Measurements from ENCODE around the gene PLAGL1. TPM values are rescaled to one million over a fixed set of nuclear protein-coding genes. Genes with fewer than 3 reads are reported as not detected.
"Not testable (repeated sequence)": the region's sequence is repeated elsewhere in the genome, so short reads cannot be mapped to it uniquely, and the experiment has no call there.

The PLAGL1 gene
- 46.8 TPM for polyA plus RNA-seq (2013, experiment 1 of 2)
- polyA plus RNA-seq (2013, experiment 2 of 2), result 50.0 TPM

DNA sequence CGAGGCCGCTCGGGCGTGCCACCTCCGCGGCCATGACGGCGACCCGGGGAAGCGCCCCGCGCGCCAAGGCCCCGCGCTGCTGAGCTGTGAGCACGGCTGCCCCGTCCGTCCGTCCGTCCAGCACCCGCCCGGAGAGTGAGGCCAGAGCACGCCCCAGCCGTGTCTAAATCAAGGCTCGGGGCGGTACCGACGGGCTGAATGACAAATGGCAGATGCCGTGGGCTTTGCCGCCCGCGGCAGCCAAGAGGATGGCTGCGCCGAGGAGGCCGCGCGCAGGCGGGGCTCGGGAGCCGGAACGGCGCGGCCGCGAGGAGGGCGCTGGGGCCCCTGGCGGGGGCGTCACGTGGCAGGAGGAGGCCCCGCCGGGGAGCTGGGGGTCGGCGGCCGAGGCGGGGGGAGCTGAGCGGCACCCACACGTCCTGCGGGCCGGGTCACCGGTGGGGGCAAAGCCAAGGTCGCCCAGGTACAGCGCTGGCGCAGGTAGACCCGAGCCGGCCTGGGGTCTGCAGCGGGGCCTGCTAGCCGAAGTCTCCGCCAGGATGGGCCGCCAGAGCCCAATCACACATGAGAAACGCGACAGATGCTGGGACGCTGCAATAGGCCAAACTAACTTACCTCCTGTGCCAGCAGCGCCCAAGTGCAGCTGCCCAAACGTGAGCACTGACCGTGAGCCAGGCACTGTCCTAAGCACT, at the start of gene PLAGL1:
PLAGL1 (minus strand) TSS at position 140 of the 692 bp plus-strand sequence. CDS start 60,123 bp downstream, outside the sequence.
- no peaks in the 10 kb centered on the region for H3K36me3 ChIP-seq (ENCODE audit: control insufficient read depth, insufficient read depth, low read length)
- H3K4me1 ChIP-seq (ENCODE audit: control insufficient read depth, insufficient read depth, low read length, poor library complexity, severe bottlenecking), result no peaks in the 10 kb centered on the region
- WGBS, 2 experiments (ENCODE audit: insufficient coverage in 2 of 2), result 54 to 59% methylated on average over 69 to 74 of the region's 75 CpGs
- peak within 1 kb of the TSS; percentile 51 for H3K4me3 ChIP-seq (ENCODE audit: extremely low read depth, insufficient read depth, low read length, poor library complexity, severe bottlenecking)
- H3K9me3 ChIP-seq (ENCODE audit: control insufficient read depth, low read length), result no peaks in the 10 kb centered on the region
- H3K27ac ChIP-seq (ENCODE audit: low read depth, low read length, severe bottlenecking), result no peak within 1 kb of the TSS

DNA sequence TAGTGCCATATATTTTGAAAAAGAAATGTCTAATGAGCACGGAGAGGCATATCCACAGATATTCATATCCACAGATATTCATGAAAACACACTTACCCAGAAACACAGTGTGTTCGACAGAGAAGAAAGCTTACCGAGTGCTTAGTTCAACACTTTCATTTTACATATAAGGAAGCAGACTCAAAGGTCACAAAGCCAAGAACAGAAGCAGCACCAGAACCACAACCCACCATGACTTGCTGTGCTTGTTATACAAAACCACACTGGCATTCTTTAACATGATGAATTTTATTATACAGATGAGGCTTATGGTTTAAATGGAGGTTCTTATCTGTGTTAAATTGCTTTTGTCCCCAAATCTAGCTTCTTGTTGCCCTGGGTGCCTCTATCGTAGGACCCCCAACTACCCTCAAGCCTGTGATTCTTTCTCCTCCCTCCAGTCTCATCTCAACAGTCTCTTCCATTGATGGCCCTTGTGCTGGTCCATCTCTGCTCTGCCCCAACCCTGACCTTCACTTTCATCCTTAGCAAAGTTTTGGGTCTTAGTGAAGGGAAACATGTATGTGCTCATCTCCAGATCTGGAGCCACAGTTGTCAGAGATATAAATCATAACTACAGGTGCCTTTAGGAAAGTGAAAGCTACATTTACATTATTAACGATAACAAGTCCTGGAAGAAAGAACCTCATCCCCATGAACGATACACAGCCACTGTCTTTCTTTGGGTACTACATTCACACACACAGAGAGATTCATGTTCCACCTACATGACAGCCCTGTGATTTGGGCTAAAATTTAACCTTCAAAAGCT, 47.3 kb upstream of the PLAGL1 start:
- WGBS, 2 experiments (ENCODE audit: insufficient coverage in 2 of 2), result 90 to 100% methylated on average over 4 to 6 of the region's 6 CpGs
- H3K4me1 ChIP-seq (ENCODE audit: control insufficient read depth, insufficient read depth, low read length, poor library complexity, severe bottlenecking), result no peaks in the 10 kb centered on the region
- H3K4me3 ChIP-seq (ENCODE audit: extremely low read depth, insufficient read depth, low read length, poor library complexity, severe bottlenecking), result no peak overlapping the region
- no peak overlapping the region for H3K27ac ChIP-seq (ENCODE audit: low read depth, low read length, severe bottlenecking)
- H3K36me3 ChIP-seq (ENCODE audit: control insufficient read depth, insufficient read depth, low read length), result no peaks in the 10 kb centered on the region
- peaks cover 4% of the 10 kb centered on the region for H3K9me3 ChIP-seq (ENCODE audit: control insufficient read depth, low read length)

DNA sequence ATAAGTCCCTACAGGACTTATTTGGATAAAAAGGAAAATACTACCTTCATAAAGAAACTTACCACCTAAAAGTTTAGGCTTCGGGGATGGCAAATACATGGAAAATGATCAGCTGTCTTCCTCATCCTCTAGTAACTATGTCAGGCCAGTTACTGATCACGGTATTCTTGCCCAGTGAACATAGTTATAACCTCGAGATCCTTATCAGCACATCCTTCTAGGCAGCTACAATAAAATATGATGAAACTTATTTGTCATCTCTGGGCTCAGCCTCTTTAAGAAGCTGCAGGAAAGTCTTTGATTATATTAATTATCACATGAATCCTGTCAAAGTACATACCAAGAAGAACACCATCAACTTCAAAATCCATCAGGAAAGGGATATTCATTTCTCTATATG, 45.5 kb upstream of the PLAGL1 start:
- H3K27ac ChIP-seq (ENCODE audit: low read depth, low read length, severe bottlenecking), result no peak overlapping the region

GRCh38 chr6:144052488-144052887, 44.4 kb upstream of the PLAGL1 start:
- no peak overlapping the region for H3K4me3 ChIP-seq (ENCODE audit: extremely low read depth, insufficient read depth, low read length, poor library complexity, severe bottlenecking)
- H3K9me3 ChIP-seq (ENCODE audit: control insufficient read depth, low read length), result no peaks in the 10 kb centered on the region
- H3K36me3 ChIP-seq (ENCODE audit: control insufficient read depth, insufficient read depth, low read length), result no peaks in the 10 kb centered on the region

More for the DNA sequence above, 45.5 kb upstream of the PLAGL1 start:
- Histone ChIP-seq H3K9me3 (ENCODE audit: control insufficient read depth, low read length) (no peaks in the 10 kb centered on the region), H3K36me3 (ENCODE audit: control insufficient read depth, insufficient read depth, low read length) (no peaks in the 10 kb centered on the region), H3K4me3 (ENCODE audit: extremely low read depth, insufficient read depth, low read length, poor library complexity, severe bottlenecking) (no peak overlapping the region), H3K4me1 (ENCODE audit: control insufficient read depth, insufficient read depth, low read length, poor library complexity, severe bottlenecking) (no peaks in the 10 kb centered on the region)
- WGBS, 2 experiments (ENCODE audit: insufficient coverage in 2 of 2), result 89 to 92% methylated on average over 2 to 3 of the region's 3 CpGs

GRCh38 chr6:144049386-144049785, 41.3 kb upstream of the PLAGL1 start:
- Histone ChIP-seq H3K9me3 (ENCODE audit: control insufficient read depth, low read length) (no peaks in the 10 kb centered on the region), H3K4me1 (ENCODE audit: control insufficient read depth, insufficient read depth, low read length, poor library complexity, severe bottlenecking) (no peaks in the 10 kb centered on the region), H3K36me3 (ENCODE audit: control insufficient read depth, insufficient read depth, low read length) (no peaks in the 10 kb centered on the region), H3K27ac (ENCODE audit: low read depth, low read length, severe bottlenecking) (no peak overlapping the region), H3K4me3 (ENCODE audit: extremely low read depth, insufficient read depth, low read length, poor library complexity, severe bottlenecking) (no peak overlapping the region)
- WGBS, 2 experiments (ENCODE audit: insufficient coverage in 2 of 2), result 88 to 100% methylated on average over 1 of the region's 1 CpG

More at GRCh38 chr6:144052488-144052887, 44.4 kb upstream of the PLAGL1 start:
- H3K27ac ChIP-seq (ENCODE audit: low read depth, low read length, severe bottlenecking), result no peak overlapping the region
- H3K4me1 ChIP-seq (ENCODE audit: control insufficient read depth, insufficient read depth, low read length, poor library complexity, severe bottlenecking), result no peaks in the 10 kb centered on the region

GRCh38 chr6:144047688-144048087, 39.6 kb upstream of the PLAGL1 start:
- Histone ChIP-seq H3K9me3 (ENCODE audit: control insufficient read depth, low read length) (no peaks in the 10 kb centered on the region), H3K27ac (ENCODE audit: low read depth, low read length, severe bottlenecking) (no peak overlapping the region), H3K4me3 (ENCODE audit: extremely low read depth, insufficient read depth, low read length, poor library complexity, severe bottlenecking) (no peak overlapping the region), H3K36me3 (ENCODE audit: control insufficient read depth, insufficient read depth, low read length) (no peaks in the 10 kb centered on the region), H3K4me1 (ENCODE audit: control insufficient read depth, insufficient read depth, low read length, poor library complexity, severe bottlenecking) (no peaks in the 10 kb centered on the region)
- no CpG with 5 or more reads among the region's 1 CpG for WGBS, 2 experiments (ENCODE audit: insufficient coverage in 2 of 2)

DNA sequence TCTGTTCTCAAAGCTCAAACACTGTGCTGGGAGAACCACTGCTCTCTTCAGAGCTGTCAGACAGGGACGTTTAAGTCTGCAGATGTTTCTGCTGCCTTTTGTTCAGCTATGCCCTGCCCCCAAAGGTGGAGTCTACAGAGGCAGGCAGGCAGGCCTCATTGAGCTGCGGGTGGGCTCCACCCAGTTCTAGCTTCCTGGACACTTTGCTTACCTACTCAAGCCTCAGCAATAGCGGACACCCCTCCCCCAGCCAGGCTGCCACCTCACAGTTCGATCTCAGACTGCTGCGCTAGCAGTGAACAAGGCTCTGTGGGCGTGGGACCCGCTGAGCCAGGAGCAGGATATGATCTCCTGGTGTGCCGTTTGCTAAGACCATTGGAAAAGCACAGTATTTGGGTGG, 38.6 kb upstream of the PLAGL1 start:
- not testable (repeated sequence) for H3K27ac ChIP-seq (ENCODE audit: low read depth, low read length, severe bottlenecking); H3K36me3 ChIP-seq (ENCODE audit: control insufficient read depth, insufficient read depth, low read length); H3K4me1 ChIP-seq (ENCODE audit: control insufficient read depth, insufficient read depth, low read length, poor library complexity, severe bottlenecking); H3K4me3 ChIP-seq (ENCODE audit: extremely low read depth, insufficient read depth, low read length, poor library complexity, severe bottlenecking); H3K9me3 ChIP-seq (ENCODE audit: control insufficient read depth, low read length)
- WGBS, 2 experiments (ENCODE audit: insufficient coverage in 2 of 2), result 85 to 89% methylated on average over 6 to 8 of the region's 8 CpGs

GRCh38 chr6:144044989-144045388, 36.9 kb upstream of the PLAGL1 start:
- H3K4me3 ChIP-seq (ENCODE audit: extremely low read depth, insufficient read depth, low read length, poor library complexity, severe bottlenecking); H3K9me3 ChIP-seq (ENCODE audit: control insufficient read depth, low read length); H3K36me3 ChIP-seq (ENCODE audit: control insufficient read depth, insufficient read depth, low read length); H3K4me1 ChIP-seq (ENCODE audit: control insufficient read depth, insufficient read depth, low read length, poor library complexity, severe bottlenecking); H3K27ac ChIP-seq (ENCODE audit: low read depth, low read length, severe bottlenecking): not testable (repeated sequence)
- 80% methylated on average over 1 of the region's 2 CpGs; no CpG with 5 or more reads in 1 of the 2 experiments for WGBS, 2 experiments (ENCODE audit: insufficient coverage in 2 of 2)

GRCh38 chr6:144036835-144037195, 28.8 kb upstream of the PLAGL1 start:
- H3K27ac ChIP-seq (ENCODE audit: low read depth, low read length, severe bottlenecking), result no peak overlapping the region
- H3K4me1 ChIP-seq (ENCODE audit: control insufficient read depth, insufficient read depth, low read length, poor library complexity, severe bottlenecking), result peaks cover 4% of the 10 kb centered on the region
- H3K36me3 ChIP-seq (ENCODE audit: control insufficient read depth, insufficient read depth, low read length), result no peaks in the 10 kb centered on the region
- no peak overlapping the region for H3K4me3 ChIP-seq (ENCODE audit: extremely low read depth, insufficient read depth, low read length, poor library complexity, severe bottlenecking)
- WGBS, 2 experiments (ENCODE audit: insufficient coverage in 2 of 2), result no CpG with 5 or more reads among the region's 3 CpGs
- peaks cover 4% of the 10 kb centered on the region for H3K9me3 ChIP-seq (ENCODE audit: control insufficient read depth, low read length)

DNA sequence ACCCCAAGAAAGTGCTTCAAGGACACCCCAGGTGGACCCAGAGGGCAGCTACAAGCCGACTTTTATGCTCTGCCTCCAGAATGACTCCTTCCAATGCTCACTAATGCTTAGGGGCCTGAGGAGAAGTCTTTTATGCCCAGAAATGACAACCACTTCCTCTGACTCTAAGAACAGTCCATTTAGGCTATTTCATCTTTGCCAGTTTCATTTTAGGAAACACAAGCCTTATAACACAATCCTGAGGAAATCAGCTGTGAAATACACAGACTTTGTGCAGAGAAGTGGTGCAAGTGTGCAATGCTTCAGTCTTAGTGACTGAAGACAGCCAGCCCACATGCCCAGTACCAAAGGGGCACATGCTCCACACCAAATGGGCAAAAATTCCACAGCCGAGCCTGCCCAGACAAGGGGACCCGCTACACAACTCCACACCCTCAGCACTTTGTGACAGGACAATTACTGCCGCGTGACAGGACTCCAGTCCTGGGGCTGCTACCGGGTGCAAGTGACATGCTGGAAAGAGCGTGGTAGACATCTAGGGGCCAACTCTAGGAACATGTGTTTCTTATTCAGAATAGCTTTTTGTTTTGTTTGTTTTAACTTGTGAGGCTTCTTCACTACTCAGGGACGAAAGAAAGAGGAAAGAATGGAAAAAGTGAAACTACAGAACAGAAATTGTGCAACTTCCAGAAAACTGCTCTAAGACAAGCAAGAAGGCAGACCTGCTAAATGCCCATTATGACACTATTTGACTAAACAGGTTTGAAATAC, 28.2 kb upstream of the PLAGL1 start:
- Histone ChIP-seq H3K36me3 (ENCODE audit: control insufficient read depth, insufficient read depth, low read length) (no peaks in the 10 kb centered on the region), H3K27ac (ENCODE audit: low read depth, low read length, severe bottlenecking) (no peak overlapping the region), H3K9me3 (ENCODE audit: control insufficient read depth, low read length) (peaks cover 4% of the 10 kb centered on the region), H3K4me1 (ENCODE audit: control insufficient read depth, insufficient read depth, low read length, poor library complexity, severe bottlenecking) (peaks cover 4% of the 10 kb centered on the region), H3K4me3 (ENCODE audit: extremely low read depth, insufficient read depth, low read length, poor library complexity, severe bottlenecking) (no peak overlapping the region)
- 61 to 77% methylated on average over 5 to 6 of the region's 8 CpGs for WGBS, 2 experiments (ENCODE audit: insufficient coverage in 2 of 2)
